IPS DF 6.9 (cell line): ENCODE data around the gene KCTD10.

Experiments
- DNase-seq: peaks from one replicate; pipeline ENCODE4 v3.0.0-alpha.2; 2013; ENCODE audit warnings: low read depth, low spot score
- H3K27ac ChIP-seq: one replicate; pipeline ENCODE4 v1.5.1; 2013; ENCODE audit warnings: low read length, control low read depth
- H3K27me3 ChIP-seq: 2 replicates; pipeline ENCODE4 v1.6.1; 2013; ENCODE audit warnings: mild to moderate bottlenecking, low read length; ENCODE audit not compliant: control insufficient read depth, insufficient read depth
- H3K36me3 ChIP-seq: 2 replicates; pipeline ENCODE4 v1.6.1; 2013; ENCODE audit warnings: low read length; ENCODE audit not compliant: control insufficient read depth, insufficient read depth
- H3K4me1 ChIP-seq: 2 replicates; pipeline ENCODE4 v1.6.1; 2013; ENCODE audit warnings: low read length; ENCODE audit not compliant: control insufficient read depth, insufficient read depth
- H3K4me3 ChIP-seq: 2 replicates; pipeline ENCODE4 v1.5.1; 2013; ENCODE audit warnings: mild to moderate bottlenecking, low read length
- H3K9me3 ChIP-seq: 2 replicates; pipeline ENCODE4 v1.6.1; 2013; ENCODE audit warnings: low read length, inconsistent platforms; ENCODE audit not compliant: control insufficient read depth, insufficient read depth
- WGBS: extraction: QIAGEN DNeasy Blood & Tissue Kit; methylation state at CpG from one replicate; pipeline ENCODE4 v1.1.7; 2013; ENCODE audit warnings: mixed read lengths, missing lambda C conversion rate; ENCODE audit not compliant: insufficient read length, insufficient coverage; 5-methylcytosine and 5-hydroxymethylcytosine counted together

Gene KCTD10

GRCh38 chr12:109513977-109514376 is 36.9 kb upstream of the KCTD10 start:
- Histone ChIP-seq H3K27ac (no peak overlapping the region), H3K4me1 (no peaks in the 10 kb centered on the region), H3K4me3 (no peak overlapping the region), H3K36me3 (peaks cover 12% of the 10 kb centered on the region), H3K9me3 (no peaks in the 10 kb centered on the region), H3K27me3 (no peaks in the 10 kb centered on the region)
- no peak for DNase-seq
- WGBS, result no CpG with 5 or more reads among the region's 4 CpGs

- WGBS, result no CpG with 5 or more reads among the region's 8 CpGs
- H3K36me3 ChIP-seq, result peaks cover 12% of the 10 kb centered on the region
- DNase-seq, result no peak
Observed at GRCh38 chr12:109513051-109513450, 36.0 kb upstream of the KCTD10 start.

GRCh38 chr12:109512608-109513007 is 35.5 kb upstream of the KCTD10 start:
- WGBS, result no CpG with 5 or more reads among the region's 1 CpG
- H3K9me3 ChIP-seq, result no peaks in the 10 kb centered on the region
- H3K4me3 ChIP-seq, result no peak overlapping the region
- H3K27ac ChIP-seq, result no peak overlapping the region
- no peak for DNase-seq
- peaks cover 12% of the 10 kb centered on the region for H3K36me3 ChIP-seq
- no peaks in the 10 kb centered on the region for H3K4me1 ChIP-seq
- no peaks in the 10 kb centered on the region for H3K27me3 ChIP-seq

More at GRCh38 chr12:109513051-109513450, 36.0 kb upstream of the KCTD10 start:
- Histone ChIP-seq H3K27ac (no peak overlapping the region), H3K4me1 (no peaks in the 10 kb centered on the region), H3K9me3 (no peaks in the 10 kb centered on the region), H3K27me3 (no peaks in the 10 kb centered on the region), H3K4me3 (no peak overlapping the region)

- no peak overlapping the region for H3K4me3 ChIP-seq
- WGBS, result no CpG with 5 or more reads among the region's 15 CpGs
- no peak overlapping the region for H3K27ac ChIP-seq
- no peak for DNase-seq
- no peaks in the 10 kb centered on the region for H3K27me3 ChIP-seq
- no peaks in the 10 kb centered on the region for H3K9me3 ChIP-seq
- peaks cover 12% of the 10 kb centered on the region for H3K36me3 ChIP-seq
- no peaks in the 10 kb centered on the region for H3K4me1 ChIP-seq
Observed at GRCh38 chr12:109510196-109510595, 33.1 kb upstream of the KCTD10 start.

- no CpG with 5 or more reads among the region's 1 CpG for WGBS
- H3K27me3 ChIP-seq, result no peaks in the 10 kb centered on the region
- no peaks in the 10 kb centered on the region for H3K9me3 ChIP-seq
- no peak overlapping the region for H3K4me3 ChIP-seq
- no peak for DNase-seq
- 0 out of 2 replicates have a peak, but pooled peaks cover 5% of the 10 kb centered on the region for H3K36me3 ChIP-seq
- no peak overlapping the region for H3K27ac ChIP-seq
- no peaks in the 10 kb centered on the region for H3K4me1 ChIP-seq
Observed at GRCh38 chr12:109504068-109504467, 27.0 kb upstream of the KCTD10 start.

DNA sequence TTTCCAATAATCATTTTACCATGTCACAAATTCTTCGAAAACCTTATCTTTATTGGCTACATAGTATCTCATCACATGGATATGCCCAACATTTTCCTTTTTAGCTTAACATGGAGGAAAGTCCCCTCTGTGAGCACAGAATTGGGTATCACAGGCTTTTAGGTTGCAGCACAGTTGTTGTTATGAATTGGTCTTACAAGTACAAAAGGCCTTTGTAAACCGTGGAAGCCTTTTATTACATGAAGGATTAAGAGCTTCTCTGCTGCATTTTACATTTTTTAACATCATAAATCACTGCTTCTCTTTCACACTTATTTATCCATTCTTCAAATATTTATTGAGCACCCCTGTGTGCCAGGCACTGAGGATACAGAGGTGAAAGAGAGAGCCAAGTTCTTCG is 26.5 kb upstream of the KCTD10 start:
- Histone ChIP-seq H3K9me3 (no peaks in the 10 kb centered on the region), H3K27me3 (no peaks in the 10 kb centered on the region), H3K4me3 (no peak overlapping the region), H3K36me3 (0 out of 2 replicates have a peak, but pooled peaks cover 5% of the 10 kb centered on the region), H3K27ac (no peak overlapping the region), H3K4me1 (no peaks in the 10 kb centered on the region)
- WGBS, result no CpG with 5 or more reads among the region's 3 CpGs
- DNase-seq, result no peak

GRCh38 chr12:109502332-109502731 is 25.2 kb upstream of the KCTD10 start:
- WGBS, result no CpG with 5 or more reads among the region's 5 CpGs
- H3K36me3 ChIP-seq, result 0 out of 2 replicates have a peak, but pooled peaks cover 5% of the 10 kb centered on the region
- no peak for DNase-seq

GRCh38 chr12:109501299-109501698 is 24.2 kb upstream of the KCTD10 start:
- H3K27me3 ChIP-seq, result no peaks in the 10 kb centered on the region
- H3K36me3 ChIP-seq, result 0 out of 2 replicates have a peak, but pooled peaks cover 5% of the 10 kb centered on the region
- DNase-seq, result no peak
- no peaks in the 10 kb centered on the region for H3K4me1 ChIP-seq
- no peak overlapping the region for H3K27ac ChIP-seq
- no CpG with 5 or more reads among the region's 6 CpGs for WGBS
- H3K4me3 ChIP-seq, result no peak overlapping the region
- no peaks in the 10 kb centered on the region for H3K9me3 ChIP-seq

More at GRCh38 chr12:109502332-109502731, 25.2 kb upstream of the KCTD10 start:
- no peak overlapping the region for H3K4me3 ChIP-seq
- no peaks in the 10 kb centered on the region for H3K9me3 ChIP-seq
- H3K27me3 ChIP-seq, result no peaks in the 10 kb centered on the region
- no peaks in the 10 kb centered on the region for H3K4me1 ChIP-seq
- H3K27ac ChIP-seq, result no peak overlapping the region

DNA sequence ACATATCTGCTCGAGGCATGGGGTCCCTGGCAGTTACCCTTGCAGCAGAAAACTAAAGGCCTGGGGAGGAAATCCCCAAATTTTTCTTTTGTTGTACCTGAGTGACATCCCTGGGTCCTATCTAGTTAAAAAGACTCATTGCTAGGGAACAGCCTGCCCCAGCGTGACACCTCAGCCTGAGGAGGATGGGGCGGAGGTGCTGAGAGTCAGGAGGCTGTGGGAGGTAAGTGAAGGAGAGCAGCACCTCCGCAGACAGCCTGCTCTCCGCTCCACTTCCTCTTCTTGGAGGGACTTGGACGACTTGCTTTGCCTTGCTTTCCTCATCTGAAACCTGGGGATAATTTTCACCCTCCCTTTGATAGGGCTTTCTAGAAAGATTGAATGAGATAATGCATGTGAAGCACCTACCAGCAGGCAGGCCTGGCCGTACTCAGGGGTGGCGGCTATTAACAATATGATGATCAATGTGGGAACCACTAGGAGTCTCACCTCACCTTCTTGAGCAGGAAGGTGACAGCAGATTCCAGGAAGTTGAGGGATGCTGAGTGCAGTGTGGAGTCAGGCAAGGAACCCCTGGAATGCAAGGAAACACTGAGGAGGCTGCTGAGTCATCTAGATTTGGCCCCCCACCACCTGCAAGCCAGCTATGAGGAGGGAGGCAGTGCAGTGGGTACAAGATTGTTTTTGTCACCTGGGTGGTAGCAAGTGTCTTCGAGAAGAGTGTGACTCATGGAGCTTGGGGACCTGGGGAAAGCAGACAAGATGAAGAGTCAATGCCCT is 23.5 kb upstream of the KCTD10 start:
- no CpG with 5 or more reads among the region's 9 CpGs for WGBS
- Histone ChIP-seq H3K27me3 (no peaks in the 10 kb centered on the region), H3K4me3 (no peak overlapping the region), H3K4me1 (no peaks in the 10 kb centered on the region), H3K27ac (no peak overlapping the region), H3K9me3 (no peaks in the 10 kb centered on the region), H3K36me3 (0 out of 2 replicates have a peak, but pooled peaks cover 5% of the 10 kb centered on the region)
- DNase-seq, result no peak

DNA sequence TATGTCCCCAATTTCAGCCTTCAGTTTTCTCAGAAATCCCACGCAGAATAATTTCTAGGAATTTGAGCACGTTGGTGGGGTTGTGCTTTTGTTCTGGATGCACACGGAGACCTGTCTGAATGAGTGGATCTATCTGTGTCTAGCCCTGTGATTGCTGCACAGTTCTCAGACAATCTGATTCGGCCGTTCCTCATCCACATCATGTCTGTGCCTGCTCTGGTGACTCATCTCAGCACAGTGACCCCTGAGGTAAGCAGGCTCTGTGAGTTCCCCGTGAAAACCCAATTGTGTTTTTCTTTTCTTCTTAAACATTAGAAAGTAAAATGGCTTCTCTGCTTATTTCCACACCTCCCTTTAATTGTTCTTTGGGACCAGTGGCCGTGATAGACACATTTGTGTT is 20.6 kb upstream of the KCTD10 start:
- H3K4me3 ChIP-seq, result no peak overlapping the region
- peaks cover 8% of the 10 kb centered on the region; the same call in 1 of the 2 replicates for H3K36me3 ChIP-seq
- H3K27me3 ChIP-seq, result no peaks in the 10 kb centered on the region
- no peaks in the 10 kb centered on the region for H3K9me3 ChIP-seq
- no CpG with 5 or more reads among the region's 7 CpGs for WGBS
- no peaks in the 10 kb centered on the region for H3K4me1 ChIP-seq
- H3K27ac ChIP-seq, result no peak overlapping the region
- DNase-seq, result no peak

- H3K36me3 ChIP-seq, result peaks cover 7% of the 10 kb centered on the region; the same call in 1 of the 2 replicates
- no peaks in the 10 kb centered on the region for H3K9me3 ChIP-seq
- H3K4me3 ChIP-seq, result no peak overlapping the region
- no peaks in the 10 kb centered on the region for H3K4me1 ChIP-seq
- DNase-seq, result no peak
- no peaks in the 10 kb centered on the region for H3K27me3 ChIP-seq
- H3K27ac ChIP-seq, result no peak overlapping the region
Observed at GRCh38 chr12:109496306-109496705, 19.2 kb upstream of the KCTD10 start.
